HEK293 (cell line): ENCODE data around the gene SYNDIG1.
A peak's percentile ranks its signal among the peaks of the same experiment; 100 is the strongest.

ENCODE experiments used
- CTCF ChIA-PET: fragments of 350-600 bp; formaldehyde crosslinking; extraction: SDS; loops from one replicate; lab custom pipeline; 2021; ENCODE audit warnings: antibody characterized with exemption; lab: Yijun Ruan, JAX
- POLR2A ChIA-PET: fragments of 300-600 bp; formaldehyde crosslinking; extraction: SDS; loops from one replicate; lab custom pipeline; 2020; ENCODE audit warnings: antibody characterized with exemption, inconsistent platforms; lab: Yijun Ruan, JAX
- H3K27ac ChIP-seq: fragments of 200-500 bp; sonication (Bioruptor generic); 2 replicates; pipeline ENCODE4 v1.5.1; 2014; ENCODE audit warnings: low read depth, low read length, control low read depth, inconsistent platforms; ENCODE audit errors: extremely low read depth
- H3K36me3 ChIP-seq, 2 experiments: fragments of 200-500 bp in 1 of 2; sonication (Bioruptor generic) in 1 of 2; 1 replicate in 1 of 2; 2 replicates in 1 of 2; pipeline ENCODE4 v1.5.1; 2014 to 2017; ENCODE audit warnings: inconsistent platforms in 2 of 2, low read length in 2 of 2; ENCODE audit not compliant: control insufficient read depth in 2 of 2, insufficient read depth in 1 of 2
- H3K4me1 ChIP-seq: fragments of 200-500 bp; sonication (Bioruptor generic); 2 replicates; pipeline ENCODE4 v1.5.1; 2014; ENCODE audit warnings: mild to moderate bottlenecking, low read length, inconsistent platforms; ENCODE audit not compliant: control insufficient read depth, insufficient read depth
- H3K4me3 ChIP-seq: 2 replicates; pipeline ENCODE4 v1.5.1; 2011; ENCODE audit warnings: low read depth, mild to moderate bottlenecking, control low read depth, low read length, moderate library complexity
- H3K9me3 ChIP-seq: fragments of 200-500 bp; sonication (Bioruptor generic); 2 replicates; pipeline ENCODE4 v1.5.1; 2014; ENCODE audit warnings: low read depth, low read length, inconsistent platforms; ENCODE audit not compliant: control insufficient read depth, insufficient read depth
- EGR2 ChIP-seq: fragments of 450-650 bp; formaldehyde crosslinking; IDR thresholded peaks from 2 replicates; pipeline ENCODE4 v1.5.1; 2016; ENCODE audit warnings: low read depth, missing biosample characterization, missing genetic modification characterization
- GLI4 ChIP-seq: fragments of 450-650 bp; formaldehyde crosslinking; IDR thresholded peaks from 2 replicates; pipeline ENCODE4 v1.5.1; 2016; ENCODE audit warnings: missing biosample characterization, missing genetic modification characterization
- GLIS1 ChIP-seq: fragments of 450-650 bp; formaldehyde crosslinking; IDR thresholded peaks from 2 replicates; pipeline ENCODE4 v1.5.1; 2016; ENCODE audit warnings: missing biosample characterization, missing genetic modification characterization
- PRDM4 ChIP-seq: fragments of 450-650 bp; formaldehyde crosslinking; IDR thresholded peaks from 2 replicates; pipeline ENCODE4 v1.5.1; 2017; ENCODE audit warnings: missing biosample characterization, missing genetic modification characterization
- SCRT1 ChIP-seq: fragments of 450-650 bp; formaldehyde crosslinking; IDR thresholded peaks from 2 replicates; pipeline ENCODE4 v1.5.1; 2016; ENCODE audit warnings: missing biosample characterization, missing genetic modification characterization, borderline replicate concordance
- ZNF157 ChIP-seq: fragments of 450-650 bp; formaldehyde crosslinking; IDR thresholded peaks from 2 replicates; pipeline ENCODE4 v1.5.1; 2016; ENCODE audit warnings: missing biosample characterization, missing genetic modification characterization
- ZNF174 ChIP-seq: fragments of 450-650 bp; formaldehyde crosslinking; IDR thresholded peaks from 2 replicates; pipeline ENCODE4 v1.5.0; 2017; ENCODE audit warnings: missing biosample characterization, mild to moderate bottlenecking, missing genetic modification characterization
- ZNF184 ChIP-seq: fragments of 450-650 bp; IDR thresholded peaks from 2 replicates; pipeline ENCODE4 v1.5.1; 2018; ENCODE audit warnings: missing biosample characterization, mild to moderate bottlenecking, missing genetic modification characterization
- ZNF214 ChIP-seq: fragments of 450-650 bp; formaldehyde crosslinking; IDR thresholded peaks from 2 replicates; pipeline ENCODE4 v1.5.1; 2017; ENCODE audit warnings: missing biosample characterization, mild to moderate bottlenecking, missing genetic modification characterization, borderline replicate concordance
- ZNF335 ChIP-seq: fragments of 450-650 bp; formaldehyde crosslinking; conservative IDR thresholded peaks from 2 replicates; pipeline ENCODE4 v1.5.1; 2016; ENCODE audit warnings: missing biosample characterization, missing genetic modification characterization
- ZNF341 ChIP-seq: fragments of 450-650 bp; formaldehyde crosslinking; IDR thresholded peaks from 2 replicates; pipeline ENCODE4; 2016; ENCODE audit warnings: low read depth, missing biosample characterization, missing genetic modification characterization
- ZNF404 ChIP-seq: fragments of 450-650 bp; formaldehyde crosslinking; IDR thresholded peaks from 2 replicates; pipeline ENCODE4 v1.5.1; 2017; ENCODE audit warnings: missing biosample characterization, missing genetic modification characterization
- ZNF707 ChIP-seq: fragments of 450-650 bp; formaldehyde crosslinking; IDR thresholded peaks from 2 replicates; pipeline ENCODE4 v1.5.1; 2016; ENCODE audit warnings: missing biosample characterization, missing genetic modification characterization
- ZNF791 ChIP-seq: fragments of 450-650 bp; formaldehyde crosslinking; IDR thresholded peaks from 2 replicates; pipeline ENCODE4 v1.5.1; 2016; ENCODE audit warnings: missing biosample characterization, missing genetic modification characterization
- ZNF792 ChIP-seq: fragments of 450-650 bp; formaldehyde crosslinking; IDR thresholded peaks from 2 replicates; pipeline ENCODE4 v1.5.1; 2016; ENCODE audit warnings: missing biosample characterization, missing genetic modification characterization
- ZSCAN4 ChIP-seq: fragments of 450-650 bp; formaldehyde crosslinking; IDR thresholded peaks from 2 replicates; pipeline ENCODE4 v1.5.1; 2017; ENCODE audit warnings: missing biosample characterization, missing genetic modification characterization
- TF ChIP-seq, protein P1 (sequence below): fragments of 450-650 bp; formaldehyde crosslinking; IDR thresholded peaks from 2 replicates; pipeline ENCODE4 v1.5.1; 2016; ENCODE audit warnings: missing biosample characterization, missing genetic modification characterization, low read depth
- TF ChIP-seq, protein P2 (sequence below): fragments of 450-650 bp; formaldehyde crosslinking; IDR thresholded peaks from 2 replicates; pipeline ENCODE4 v1.5.1; 2016; ENCODE audit warnings: missing biosample characterization, missing genetic modification characterization

The SYNDIG1 gene

GRCh38 chr20:24493181-24493580 is 23.8 kb downstream of the SYNDIG1 start:
- POLR2A ChIA-PET: no interaction called here
- Histone ChIP-seq H3K9me3 (no peaks in the 10 kb centered on the region), H3K4me1 (peaks cover 3% of the 10 kb centered on the region; the same call in 1 of the 2 replicates), H3K4me3 (no peak overlapping the region), H3K36me3 (peaks cover 0 to 13% of the 10 kb centered on the region in 2 experiments; a peak in 2 of 3 replicates), H3K27ac (no peak overlapping the region)
- CTCF ChIA-PET: interaction anchor here (0.5 kb wide), 1 partner anchor 22 kb away, joined by 5 read pairs; no protein-coding TSS in a partner anchor
- TF ChIP-seq, protein P1, sequence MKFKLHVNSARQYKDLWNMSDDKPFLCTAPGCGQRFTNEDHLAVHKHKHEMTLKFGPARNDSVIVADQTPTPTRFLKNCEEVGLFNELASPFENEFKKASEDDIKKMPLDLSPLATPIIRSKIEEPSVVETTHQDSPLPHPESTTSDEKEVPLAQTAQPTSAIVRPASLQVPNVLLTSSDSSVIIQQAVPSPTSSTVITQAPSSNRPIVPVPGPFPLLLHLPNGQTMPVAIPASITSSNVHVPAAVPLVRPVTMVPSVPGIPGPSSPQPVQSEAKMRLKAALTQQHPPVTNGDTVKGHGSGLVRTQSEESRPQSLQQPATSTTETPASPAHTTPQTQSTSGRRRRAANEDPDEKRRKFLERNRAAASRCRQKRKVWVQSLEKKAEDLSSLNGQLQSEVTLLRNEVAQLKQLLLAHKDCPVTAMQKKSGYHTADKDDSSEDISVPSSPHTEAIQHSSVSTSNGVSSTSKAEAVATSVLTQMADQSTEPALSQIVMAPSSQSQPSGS: no peak
- TF ChIP-seq ZSCAN4 (tag by site-specific recombination) (0 out of 2 replicates have a peak, but pooled peaks have one; percentile 16), SCRT1 (tag by site-specific recombination) (no peak)

DNA sequence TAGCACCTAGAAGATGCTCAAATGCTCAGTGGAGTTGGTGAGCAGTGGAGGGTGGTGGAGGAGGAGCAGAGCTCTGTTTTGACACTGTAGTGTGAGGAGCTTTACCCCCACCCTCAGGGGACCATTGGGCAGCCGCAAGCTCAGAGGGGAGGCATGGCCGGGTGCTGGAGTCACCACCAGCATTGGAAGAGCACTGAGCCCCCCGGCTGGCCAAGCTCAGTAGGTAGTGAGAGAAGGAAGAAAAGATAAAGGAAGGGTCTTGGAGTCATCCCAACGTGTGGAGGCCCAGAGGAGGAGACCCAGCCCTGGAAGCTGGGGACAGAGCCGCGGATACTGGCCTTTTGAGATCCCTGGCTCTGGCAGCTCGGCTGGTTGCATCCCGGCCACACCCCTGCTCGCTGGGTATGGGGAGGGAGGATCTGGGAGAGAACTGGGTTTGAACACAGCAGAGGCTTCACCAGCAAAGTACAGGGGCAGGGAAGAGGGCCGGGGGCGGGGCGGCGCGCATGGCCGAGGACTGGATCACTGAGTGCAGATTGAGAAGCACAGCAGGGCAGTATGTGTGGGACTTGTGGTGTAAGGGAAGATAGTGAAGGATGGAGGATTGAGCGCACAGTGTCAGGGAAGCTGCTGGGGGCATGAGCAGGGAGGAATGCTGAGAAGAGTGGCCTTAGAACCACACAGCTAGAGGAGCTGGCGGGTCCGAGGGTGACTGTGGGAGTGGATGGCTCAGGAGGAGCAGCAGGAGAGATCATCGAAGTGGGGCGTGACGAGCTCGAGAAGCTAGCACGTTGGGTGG is 24.4 kb downstream of the SYNDIG1 start:
- H3K36me3 ChIP-seq: peaks cover 0 to 7% of the 10 kb centered on the region in 2 experiments; a peak in 2 of 3 replicates
- TF ChIP-seq, protein P2, sequence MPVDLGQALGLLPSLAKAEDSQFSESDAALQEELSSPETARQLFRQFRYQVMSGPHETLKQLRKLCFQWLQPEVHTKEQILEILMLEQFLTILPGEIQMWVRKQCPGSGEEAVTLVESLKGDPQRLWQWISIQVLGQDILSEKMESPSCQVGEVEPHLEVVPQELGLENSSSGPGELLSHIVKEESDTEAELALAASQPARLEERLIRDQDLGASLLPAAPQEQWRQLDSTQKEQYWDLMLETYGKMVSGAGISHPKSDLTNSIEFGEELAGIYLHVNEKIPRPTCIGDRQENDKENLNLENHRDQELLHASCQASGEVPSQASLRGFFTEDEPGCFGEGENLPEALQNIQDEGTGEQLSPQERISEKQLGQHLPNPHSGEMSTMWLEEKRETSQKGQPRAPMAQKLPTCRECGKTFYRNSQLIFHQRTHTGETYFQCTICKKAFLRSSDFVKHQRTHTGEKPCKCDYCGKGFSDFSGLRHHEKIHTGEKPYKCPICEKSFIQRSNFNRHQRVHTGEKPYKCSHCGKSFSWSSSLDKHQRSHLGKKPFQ (tag by site-specific recombination): no peak
- TF ChIP-seq ZNF341 (tag by site-specific recombination) (0 out of 2 replicates have a peak, but pooled peaks have one; percentile 31), EGR2 (tag by site-specific recombination) (peak; percentile 84), ZNF791 (no peak), ZNF707 (no peak)
- H3K9me3 ChIP-seq: no peaks in the 10 kb centered on the region
- H3K4me1 ChIP-seq: peaks cover 4% of the 10 kb centered on the region; the same call in 1 of the 2 replicates
- H3K27ac ChIP-seq: no peak overlapping the region
- ChIA-PET POLR2A (no interaction called here), CTCF (interaction anchor here (0.5 kb wide), 1 partner anchor 22 kb away, joined by 5 read pairs; no protein-coding TSS in a partner anchor)
- no peak overlapping the region for H3K4me3 ChIP-seq

DNA sequence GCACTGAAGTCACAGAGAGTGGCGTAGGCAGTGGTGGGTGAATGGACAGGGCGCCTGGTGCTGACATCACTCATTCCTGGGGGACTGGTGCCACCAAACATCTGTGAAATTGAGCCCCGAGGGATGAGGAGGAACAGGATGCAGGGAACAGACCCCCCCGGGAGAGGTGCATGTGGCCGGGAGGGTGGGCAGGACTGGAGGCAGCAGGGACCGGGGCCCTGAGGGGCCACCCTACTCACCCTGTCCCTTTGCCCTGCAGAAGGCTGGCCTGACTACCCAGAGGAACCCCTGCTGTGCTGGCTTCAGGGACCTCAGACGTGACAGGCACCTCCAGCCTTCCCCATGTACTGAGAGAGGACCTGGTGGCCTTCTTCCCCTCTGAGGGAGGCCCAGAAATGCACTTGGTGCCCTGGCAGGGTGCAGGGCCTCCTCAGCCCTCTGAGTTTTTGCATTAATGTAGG is 25.1 kb downstream of the SYNDIG1 start:
- ChIA-PET CTCF (no interaction called here), POLR2A (interaction anchor here (0.6 kb wide), 1 partner anchor 27 kb away, joined by 5 read pairs; no protein-coding TSS in a partner anchor)
- TF ChIP-seq ZNF184: no peak
- no peak for TF ChIP-seq ZNF335 (tag by site-specific recombination)
- TF ChIP-seq ZNF174 (tag by site-specific recombination): no peak
- no peak for TF ChIP-seq ZNF157 (tag by site-specific recombination)
- peak; percentile 23 for TF ChIP-seq GLIS1
- TF ChIP-seq GLI4 (tag by site-specific recombination): no peak
- TF ChIP-seq ZNF792: no peak
- no peak for TF ChIP-seq ZNF404 (tag by site-specific recombination)
- no peak for TF ChIP-seq ZNF214 (tag by site-specific recombination)
- TF ChIP-seq PRDM4 (tag by site-specific recombination): no peak
- 0 out of 2 replicates have a peak, but pooled peaks have one; percentile 5 for TF ChIP-seq EGR2 (tag by site-specific recombination)

More for the DNA sequence above, 25.1 kb downstream of the SYNDIG1 start:
- H3K4me1 ChIP-seq: peaks cover 4% of the 10 kb centered on the region; the same call in 1 of the 2 replicates
- no peak overlapping the region for H3K27ac ChIP-seq
- no peak overlapping the region for H3K4me3 ChIP-seq
- H3K9me3 ChIP-seq: no peaks in the 10 kb centered on the region
- peaks cover 0 to under 1% of the 10 kb centered on the region in 2 experiments; a peak in 2 of 3 replicates for H3K36me3 ChIP-seq
